GM11168 (cell line): Measurements from ENCODE around the gene HABP2.

Source experiments
- in situ Hi-C: fragments of 300-500 bp; cut with MboI; formaldehyde crosslinking; loops from one replicate; pipeline ENCODE4 v1.12.0; 2022; ENCODE audit warnings: low sequenced_read_pairs; ENCODE audit not compliant: unreplicated experiment

HABP2 gene

GRCh38 chr10:113621799-113622198 lies 68.9 kb downstream of the HABP2 start:
- in situ Hi-C loops = no loop called here

DNA sequence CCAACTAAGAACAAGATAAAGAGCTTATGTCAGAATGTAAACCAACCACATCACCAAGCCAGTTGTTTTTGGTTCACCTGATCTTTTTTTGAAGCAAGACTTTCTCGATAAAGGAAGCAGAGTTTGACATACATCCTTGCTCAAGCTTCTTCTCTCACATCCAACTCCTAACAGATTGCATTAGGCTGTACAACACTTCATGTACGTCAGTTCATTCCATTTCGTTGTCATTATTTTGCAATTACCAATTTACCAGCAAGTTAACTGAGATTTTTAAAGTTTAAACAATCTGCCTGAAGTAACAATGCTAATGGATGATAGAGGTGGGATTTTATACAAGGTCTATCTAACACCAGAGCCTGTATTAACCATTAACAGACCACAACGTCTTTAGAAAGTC lies 70.0 kb downstream of the HABP2 start:
- in situ Hi-C loops = no loop called here

- in situ Hi-C loops = no loop called here
These were observed 72.8 kb downstream of the HABP2 start for GRCh38 chr10:113625461-113626186.

DNA sequence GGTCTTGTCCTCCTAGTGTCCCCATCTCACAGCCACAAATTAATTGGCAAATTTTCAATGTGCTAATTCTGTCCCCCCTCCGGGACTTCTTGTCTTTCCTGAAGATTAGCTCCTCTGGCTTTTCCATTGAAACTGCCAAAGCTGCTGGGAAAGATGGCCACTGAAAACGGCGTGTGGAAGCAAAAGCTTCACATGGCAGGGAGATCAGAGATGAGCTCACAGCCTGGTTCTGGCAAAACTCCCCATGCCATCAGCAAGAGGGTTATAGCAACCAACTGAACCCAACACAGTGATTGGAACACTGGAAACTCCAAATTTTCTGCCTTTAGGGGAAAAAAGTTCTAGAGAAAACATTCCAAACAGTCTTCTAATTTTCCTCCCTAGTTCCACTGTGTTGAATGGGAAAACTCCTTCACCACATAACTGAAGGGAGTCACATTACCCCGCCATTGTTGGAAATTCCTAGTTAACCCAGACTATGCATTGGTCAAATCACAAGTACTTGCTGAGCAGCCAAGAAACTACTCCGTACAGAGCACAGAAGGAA lies 74.0 kb downstream of the HABP2 start:
- in situ Hi-C loops = no loop called here

- in situ Hi-C loops = no loop called here
These were observed 75.0 kb downstream of the HABP2 start for GRCh38 chr10:113627836-113628235.

DNA sequence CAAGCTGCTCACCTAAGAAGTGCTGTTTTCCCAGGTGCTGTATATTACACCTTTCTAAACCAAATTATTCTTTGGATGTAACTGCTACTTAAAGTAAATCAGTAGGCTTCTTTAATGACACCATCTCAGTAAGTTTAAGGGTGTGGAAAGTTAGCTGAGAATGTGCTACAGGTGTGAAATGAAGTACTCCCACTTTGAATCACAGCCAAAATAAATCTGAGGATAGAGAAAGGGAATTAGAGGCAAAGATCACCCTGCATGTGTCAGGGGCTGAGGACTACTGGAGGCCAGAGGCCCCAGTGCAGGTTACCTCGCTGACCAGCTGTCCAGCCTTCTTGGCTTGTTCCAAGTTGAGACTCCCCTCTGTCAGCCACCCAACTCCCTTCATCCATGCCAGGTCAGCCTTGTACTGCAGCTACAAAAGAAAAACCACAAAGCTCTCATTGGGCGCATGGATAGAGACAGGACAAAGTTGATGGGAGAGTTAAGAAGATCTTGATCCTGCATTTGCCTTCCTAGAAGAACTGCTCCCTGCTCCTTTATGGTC lies 75.8 kb downstream of the HABP2 start:
- in situ Hi-C loops = no loop called here

DNA sequence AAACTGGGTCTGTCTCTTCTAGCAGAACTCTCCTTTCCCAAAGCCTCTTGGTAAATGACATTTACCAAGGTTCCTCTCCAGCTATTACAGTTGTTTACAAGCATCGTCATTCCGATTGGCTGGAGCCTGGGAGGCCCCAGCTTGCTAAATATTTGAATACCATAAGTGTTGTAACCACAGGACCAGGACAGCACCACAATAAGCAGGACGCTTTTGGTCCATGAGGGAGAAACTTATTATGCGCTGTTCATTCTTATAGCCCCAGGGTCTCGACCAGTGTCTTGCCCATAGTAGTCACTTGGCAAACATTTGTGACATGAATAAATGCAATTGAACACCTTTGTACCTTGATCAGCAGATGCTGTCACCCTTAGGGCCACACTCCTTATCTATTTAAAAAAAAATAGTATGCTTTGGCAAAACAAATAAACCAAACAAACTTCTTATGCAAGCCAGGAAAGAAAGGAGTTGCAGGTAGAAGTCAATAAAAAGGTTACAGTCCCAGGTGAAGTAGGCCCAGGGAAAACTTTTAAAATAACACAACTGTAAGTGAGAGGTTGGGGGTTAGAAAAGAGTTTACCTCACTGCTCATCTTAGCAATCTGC lies 78.2 kb downstream of the HABP2 start:
- in situ Hi-C loops = no loop called here

DNA sequence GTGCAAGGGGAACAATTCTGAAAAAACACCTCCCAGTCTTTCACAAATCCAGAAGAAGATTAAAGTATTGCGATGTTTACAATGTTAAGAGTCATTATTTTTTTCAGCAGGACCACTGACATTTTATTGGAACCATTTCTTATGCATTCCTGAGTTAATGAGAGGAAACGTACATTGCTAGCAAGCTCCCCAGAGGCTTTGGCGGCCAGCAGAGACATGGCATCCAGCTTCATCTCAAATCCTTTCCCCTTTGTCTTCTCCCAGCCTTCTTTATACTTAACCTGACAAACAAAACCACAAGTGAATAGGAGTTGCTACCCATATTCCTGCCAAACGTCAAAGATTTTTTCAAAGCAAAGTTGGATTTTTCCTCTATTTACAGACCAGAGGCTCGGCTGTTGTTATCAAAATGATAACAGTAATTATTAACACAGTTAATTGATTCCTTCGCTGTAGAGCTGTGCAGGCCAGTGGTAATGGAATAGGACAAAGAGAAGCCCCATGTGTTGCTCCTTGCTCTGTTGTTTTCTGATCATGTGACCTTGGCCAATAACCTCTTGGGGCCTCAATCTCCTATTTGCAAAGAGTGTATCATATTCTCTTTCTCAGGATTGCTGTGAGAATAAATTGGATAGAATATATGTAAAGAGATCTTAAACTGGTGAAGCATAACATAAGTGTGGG lies 79.0 kb downstream of the HABP2 start:
- in situ Hi-C loops = no loop called here
